T-helper 1 cell treated with Interleukin-12 subunit alpha and Interleukin-12 subunit beta and Interleukin-4 antibody, amounts not matched to agents 30 μg/mL and 1 μg/mL, for 36 hours (primary cell): ENCODE data around the gene INPP4B.
"Not testable (repeated sequence)": the region's sequence is repeated elsewhere in the genome, so short reads cannot be mapped to it uniquely, and the experiment has no call there.

Source experiments
- H3K27ac Mint-ChIP-seq: one replicate; pipeline ENCODE4 v1.8.0; 2021; ENCODE audit warnings: mild to moderate bottlenecking, mixed read lengths
- H3K27me3 Mint-ChIP-seq: one replicate; pipeline ENCODE4 v1.8.0; 2021; ENCODE audit warnings: low read depth, mixed read lengths
- H3K36me3 Mint-ChIP-seq: one replicate; pipeline ENCODE4 v1.8.0; 2021; ENCODE audit warnings: low read depth, mixed read lengths
- H3K4me1 Mint-ChIP-seq: one replicate; pipeline ENCODE4 v1.8.0; 2021; ENCODE audit warnings: low read depth, mixed read lengths
- H3K4me3 Mint-ChIP-seq: one replicate; pipeline ENCODE4 v1.8.0; 2021; ENCODE audit warnings: mild to moderate bottlenecking, moderate library complexity, mixed read lengths
- H3K9me3 Mint-ChIP-seq: one replicate; pipeline ENCODE4 v1.8.0; 2021; ENCODE audit warnings: mixed read lengths

The INPP4B gene

GRCh38 chr4:142528433-142528832 is 317.7 kb downstream of the INPP4B start:
- Mint-ChIP-seq H3K27ac (no peak overlapping the region), H3K27me3 (no peaks in the 10 kb centered on the region), H3K36me3 (no peaks in the 10 kb centered on the region), H3K4me3 (no peak overlapping the region), H3K9me3 (peaks cover 2% of the 10 kb centered on the region), H3K4me1 (no peaks in the 10 kb centered on the region)

GRCh38 chr4:142523111-142523510 is 323.0 kb downstream of the INPP4B start:
- Mint-ChIP-seq H3K4me3 (no peak overlapping the region), H3K4me1 (no peaks in the 10 kb centered on the region), H3K9me3 (peaks cover 2% of the 10 kb centered on the region), H3K27ac (no peak overlapping the region), H3K36me3 (no peaks in the 10 kb centered on the region), H3K27me3 (no peaks in the 10 kb centered on the region)

- no peak overlapping the region for H3K4me3 Mint-ChIP-seq
- no peaks in the 10 kb centered on the region for H3K4me1 Mint-ChIP-seq
- H3K27me3 Mint-ChIP-seq: no peaks in the 10 kb centered on the region
- H3K36me3 Mint-ChIP-seq: no peaks in the 10 kb centered on the region
- H3K9me3 Mint-ChIP-seq: no peaks in the 10 kb centered on the region
- no peak overlapping the region for H3K27ac Mint-ChIP-seq
Measured at GRCh38 chr4:142519342-142519741, 326.8 kb downstream of the INPP4B start.

GRCh38 chr4:142516686-142517526 is 329.2 kb downstream of the INPP4B start:
- no peaks in the 10 kb centered on the region for H3K27me3 Mint-ChIP-seq
- H3K9me3 Mint-ChIP-seq: no peaks in the 10 kb centered on the region
- no peak overlapping the region for H3K27ac Mint-ChIP-seq
- no peak overlapping the region for H3K4me3 Mint-ChIP-seq
- H3K36me3 Mint-ChIP-seq: no peaks in the 10 kb centered on the region
- H3K4me1 Mint-ChIP-seq: no peaks in the 10 kb centered on the region

GRCh38 chr4:142512161-142512560 is 333.9 kb downstream of the INPP4B start:
- Mint-ChIP-seq H3K27me3 (no peaks in the 10 kb centered on the region), H3K36me3 (no peaks in the 10 kb centered on the region), H3K27ac (no peak overlapping the region), H3K4me3 (no peak overlapping the region), H3K9me3 (no peaks in the 10 kb centered on the region), H3K4me1 (no peaks in the 10 kb centered on the region)

GRCh38 chr4:142509881-142510280 is 336.2 kb downstream of the INPP4B start:
- no peaks in the 10 kb centered on the region for H3K27me3 Mint-ChIP-seq
- H3K27ac Mint-ChIP-seq: no peak overlapping the region
- H3K9me3 Mint-ChIP-seq: no peaks in the 10 kb centered on the region
- no peaks in the 10 kb centered on the region for H3K4me1 Mint-ChIP-seq
- no peaks in the 10 kb centered on the region for H3K36me3 Mint-ChIP-seq
- H3K4me3 Mint-ChIP-seq: no peak overlapping the region

GRCh38 chr4:142509381-142509780 is 336.7 kb downstream of the INPP4B start:
- not testable (repeated sequence) for H3K4me3 Mint-ChIP-seq, H3K27ac Mint-ChIP-seq, H3K36me3 Mint-ChIP-seq, H3K4me1 Mint-ChIP-seq, H3K27me3 Mint-ChIP-seq, H3K9me3 Mint-ChIP-seq

GRCh38 chr4:142500966-142501365 is 345.1 kb downstream of the INPP4B start:
- Mint-ChIP-seq H3K36me3 (no peaks in the 10 kb centered on the region), H3K4me3 (no peak overlapping the region), H3K9me3 (no peaks in the 10 kb centered on the region), H3K4me1 (no peaks in the 10 kb centered on the region), H3K27me3 (no peaks in the 10 kb centered on the region), H3K27ac (no peak overlapping the region)

- no peaks in the 10 kb centered on the region for H3K27me3 Mint-ChIP-seq
Measured at GRCh38 chr4:142497606-142498005, 348.5 kb downstream of the INPP4B start.

GRCh38 chr4:142493255-142494110 is 352.6 kb downstream of the INPP4B start:
- no peak overlapping the region for H3K27ac Mint-ChIP-seq
- no peak overlapping the region for H3K4me3 Mint-ChIP-seq
- H3K27me3 Mint-ChIP-seq: no peaks in the 10 kb centered on the region
- H3K36me3 Mint-ChIP-seq: no peaks in the 10 kb centered on the region
- peaks cover 15% of the 10 kb centered on the region for H3K9me3 Mint-ChIP-seq
- no peaks in the 10 kb centered on the region for H3K4me1 Mint-ChIP-seq

More at GRCh38 chr4:142497606-142498005, 348.5 kb downstream of the INPP4B start:
- no peak overlapping the region for H3K27ac Mint-ChIP-seq
- peaks cover 7% of the 10 kb centered on the region for H3K9me3 Mint-ChIP-seq
- no peaks in the 10 kb centered on the region for H3K36me3 Mint-ChIP-seq
- no peak overlapping the region for H3K4me3 Mint-ChIP-seq
- no peaks in the 10 kb centered on the region for H3K4me1 Mint-ChIP-seq

- Mint-ChIP-seq H3K27me3 (no peaks in the 10 kb centered on the region), H3K27ac (no peak overlapping the region), H3K4me1 (no peaks in the 10 kb centered on the region), H3K4me3 (no peak overlapping the region), H3K36me3 (no peaks in the 10 kb centered on the region), H3K9me3 (no peaks in the 10 kb centered on the region)
Measured at GRCh38 chr4:142485452-142485851, 360.6 kb downstream of the INPP4B start.

- H3K4me1 Mint-ChIP-seq: peaks cover 6% of the 10 kb centered on the region
- no peak overlapping the region for H3K27ac Mint-ChIP-seq
- no peaks in the 10 kb centered on the region for H3K36me3 Mint-ChIP-seq
- no peak overlapping the region for H3K4me3 Mint-ChIP-seq
- H3K9me3 Mint-ChIP-seq: no peaks in the 10 kb centered on the region
- H3K27me3 Mint-ChIP-seq: no peaks in the 10 kb centered on the region
Measured at GRCh38 chr4:142480244-142480643, 365.9 kb downstream of the INPP4B start.

- H3K36me3 Mint-ChIP-seq: no peaks in the 10 kb centered on the region
- no peak overlapping the region for H3K4me3 Mint-ChIP-seq
- no peak overlapping the region for H3K27ac Mint-ChIP-seq
- H3K4me1 Mint-ChIP-seq: peaks cover 14% of the 10 kb centered on the region
- no peaks in the 10 kb centered on the region for H3K9me3 Mint-ChIP-seq
- no peaks in the 10 kb centered on the region for H3K27me3 Mint-ChIP-seq
Measured at GRCh38 chr4:142475663-142476062, 370.4 kb downstream of the INPP4B start.

- Mint-ChIP-seq H3K4me3 (no peak overlapping the region), H3K9me3 (no peaks in the 10 kb centered on the region), H3K36me3 (no peaks in the 10 kb centered on the region), H3K4me1 (peaks cover 14% of the 10 kb centered on the region), H3K27me3 (no peaks in the 10 kb centered on the region), H3K27ac (no peak overlapping the region)
Measured at GRCh38 chr4:142474398-142475087, 371.6 kb downstream of the INPP4B start.
